HCT116 (cell line): Measurements from ENCODE around the gene ARNT2.

Source experiments
- EZH2 ChIP-seq: fragments of 200-600 bp; sonication (generic); IDR thresholded peaks from 2 replicates; pipeline ENCODE4 v1.6.1; 2017; ENCODE audit warnings: antibody characterized with exemption, mixed run types
- YY1 ChIP-seq: IDR thresholded peaks from 2 replicates; pipeline ENCODE4 v1.6.1; 2011; ENCODE audit warnings: low read length, low read depth, moderate library complexity, mild to moderate bottlenecking; ENCODE audit not compliant: insufficient replicate concordance; ENCODE audit errors: extremely low read depth

DNA sequence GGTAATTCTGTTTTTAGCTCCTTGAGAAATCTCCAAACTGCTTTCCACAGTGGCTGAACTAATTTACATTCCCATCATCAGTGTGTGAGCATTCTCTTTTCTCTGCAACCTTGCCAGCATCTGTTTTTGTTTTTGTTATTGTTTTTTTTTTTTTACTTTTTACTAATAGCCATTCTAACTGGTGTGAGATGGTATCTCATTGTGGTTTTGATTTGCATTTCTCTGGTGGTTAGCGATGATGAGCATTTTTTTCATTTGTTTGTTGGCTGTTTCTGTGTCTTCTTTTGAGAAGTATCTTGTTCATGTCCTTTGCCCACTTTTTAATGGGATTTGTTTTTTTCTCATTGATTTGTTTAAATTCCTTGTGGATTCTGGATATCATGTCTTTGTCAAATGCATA lies 161.2 kb downstream of the ARNT2 start:
- TF ChIP-seq YY1 (no peak), EZH2 (no peak)
